ENCODE measurements around the gene ATAD3B. TPM values are rescaled to one million over a fixed set of nuclear protein-coding genes. Genes with fewer than 3 reads are reported as not detected.

Gene ATAD3B
- total and polyA plus RNA-seq, 10 of the 15 experiments (the other 5 are each of a cell fraction or from before 2014, with no cell fraction given), result 0.03 to 38.8 (median 23.8) TPM

DNA sequence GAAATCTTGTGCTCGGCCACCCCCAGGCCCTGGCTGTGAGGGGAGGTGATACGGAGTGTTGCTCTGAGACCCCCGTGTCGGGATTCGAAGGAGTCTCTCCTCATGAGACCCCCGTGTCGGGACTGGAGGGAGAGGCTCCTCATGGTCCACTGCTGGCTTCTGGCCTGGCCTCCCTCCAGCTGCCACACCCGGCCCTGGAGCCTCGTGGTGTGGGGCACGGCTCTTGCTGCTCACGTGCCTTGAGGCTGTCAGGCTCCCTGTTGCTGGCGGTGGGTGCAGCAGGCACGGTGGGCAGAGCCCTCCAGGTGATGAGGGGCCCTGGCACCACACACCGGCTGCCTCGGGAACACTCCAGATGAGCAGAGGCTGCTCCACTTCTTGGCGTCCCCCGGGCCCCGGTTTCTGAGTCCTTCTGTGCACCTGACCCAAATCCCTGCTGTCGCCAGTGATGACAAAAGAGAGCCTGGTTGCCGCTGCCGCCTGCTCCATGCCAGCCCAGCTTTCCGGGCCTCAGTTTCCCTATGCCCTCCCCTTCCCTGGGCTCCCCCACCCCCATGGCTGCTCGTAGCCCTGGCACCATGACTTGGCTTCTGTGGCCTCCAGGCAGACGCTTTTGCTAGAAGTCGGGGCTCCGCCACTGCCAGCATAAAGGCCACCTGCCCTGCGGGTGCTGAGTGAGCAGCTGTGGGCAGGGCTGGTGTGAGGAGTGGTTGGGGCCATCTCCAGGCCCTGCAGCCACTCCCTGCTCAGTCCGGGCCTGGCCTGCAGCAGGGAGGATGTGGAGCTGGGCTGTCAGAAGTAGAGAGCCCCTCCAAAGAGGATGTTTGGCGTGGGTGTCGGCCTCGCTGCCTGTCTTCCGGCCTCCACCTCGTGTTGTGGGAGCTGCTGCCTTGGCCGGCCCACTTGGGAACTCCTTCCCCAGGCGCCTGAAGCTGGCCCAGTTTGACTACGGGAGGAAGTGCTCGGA is 57.0 kb downstream of the ATAD3B start:
- ATAC-seq (no peak), FAIRE-seq (no peak), DNase-seq (ENCODE audit: low read depth, low spot score) (no peak)
- in situ Hi-C loops (cut with MboI) (no loop called here), intact Hi-C loops (cut with micrococcal nuclease; ENCODE audit: unreplicated experiment) (no loop called here)
- no peak overlapping the region for H3K4me3 ChIP-seq
- RAD21 ChIA-PET (ENCODE audit: unreplicated experiment), result no interaction called here
- CTCF ChIA-PET, result no interaction called here
- no peak overlapping the region for H3K9ac ChIP-seq (ENCODE audit: control insufficient read depth, insufficient read depth, low read length)
- SMC1A ChIA-PET (ENCODE audit: uncharacterized antibody, unreplicated experiment), result no interaction called here
- no TSS peak for BruUV-seq (replicated peaks)
- POLR2A ChIA-PET, result interaction anchor here (0.7 kb wide), 1 partner anchor 264 kb away, joined by 8 read pairs; no protein-coding TSS in a partner anchor
- no peaks in the 10 kb centered on the region for H3K4me1 ChIP-seq (ENCODE audit: control insufficient read depth, insufficient read depth, low read length)
- H3K27ac ChIP-seq (ENCODE audit: control insufficient read depth, insufficient read depth), result no peak overlapping the region
- WGBS (ENCODE audit: insufficient coverage, insufficient replicate concordance, low lambda C conversion rate, missing lambda C conversion rate), result 94% methylated on average over 34 of the region's 37 CpGs
- H3K27me3 ChIP-seq (replicated peaks in 1 of 2; ENCODE audit: control insufficient read depth in 2 of 2, insufficient read depth in 2 of 2, low read length in 1 of 2), result no peaks in the 10 kb centered on the region
- H3K9me3 ChIP-seq (replicated peaks; ENCODE audit: control insufficient read depth, insufficient read depth, low read length), result no peaks in the 10 kb centered on the region; the same call in 1 of the 3 replicates
- H2AFZ ChIP-seq (ENCODE audit: control insufficient read depth, low read depth, low read length), result no peak overlapping the region
- H3K79me2 ChIP-seq (ENCODE audit: control insufficient read depth, insufficient read depth, low read length), result no peaks in the 10 kb centered on the region
- H3K4me2 ChIP-seq (ENCODE audit: control insufficient read depth, insufficient read depth), result no peak overlapping the region
- peaks cover 11 to 17% of the 10 kb centered on the region in 2 experiments for H3K36me3 ChIP-seq (ENCODE audit: control insufficient read depth in 2 of 2, insufficient read depth in 2 of 2, low read length in 1 of 2)
- no peaks in the 10 kb centered on the region for H4K20me1 ChIP-seq (ENCODE audit: control insufficient read depth, insufficient read depth)
- TF ChIP-seq, protein P1, sequence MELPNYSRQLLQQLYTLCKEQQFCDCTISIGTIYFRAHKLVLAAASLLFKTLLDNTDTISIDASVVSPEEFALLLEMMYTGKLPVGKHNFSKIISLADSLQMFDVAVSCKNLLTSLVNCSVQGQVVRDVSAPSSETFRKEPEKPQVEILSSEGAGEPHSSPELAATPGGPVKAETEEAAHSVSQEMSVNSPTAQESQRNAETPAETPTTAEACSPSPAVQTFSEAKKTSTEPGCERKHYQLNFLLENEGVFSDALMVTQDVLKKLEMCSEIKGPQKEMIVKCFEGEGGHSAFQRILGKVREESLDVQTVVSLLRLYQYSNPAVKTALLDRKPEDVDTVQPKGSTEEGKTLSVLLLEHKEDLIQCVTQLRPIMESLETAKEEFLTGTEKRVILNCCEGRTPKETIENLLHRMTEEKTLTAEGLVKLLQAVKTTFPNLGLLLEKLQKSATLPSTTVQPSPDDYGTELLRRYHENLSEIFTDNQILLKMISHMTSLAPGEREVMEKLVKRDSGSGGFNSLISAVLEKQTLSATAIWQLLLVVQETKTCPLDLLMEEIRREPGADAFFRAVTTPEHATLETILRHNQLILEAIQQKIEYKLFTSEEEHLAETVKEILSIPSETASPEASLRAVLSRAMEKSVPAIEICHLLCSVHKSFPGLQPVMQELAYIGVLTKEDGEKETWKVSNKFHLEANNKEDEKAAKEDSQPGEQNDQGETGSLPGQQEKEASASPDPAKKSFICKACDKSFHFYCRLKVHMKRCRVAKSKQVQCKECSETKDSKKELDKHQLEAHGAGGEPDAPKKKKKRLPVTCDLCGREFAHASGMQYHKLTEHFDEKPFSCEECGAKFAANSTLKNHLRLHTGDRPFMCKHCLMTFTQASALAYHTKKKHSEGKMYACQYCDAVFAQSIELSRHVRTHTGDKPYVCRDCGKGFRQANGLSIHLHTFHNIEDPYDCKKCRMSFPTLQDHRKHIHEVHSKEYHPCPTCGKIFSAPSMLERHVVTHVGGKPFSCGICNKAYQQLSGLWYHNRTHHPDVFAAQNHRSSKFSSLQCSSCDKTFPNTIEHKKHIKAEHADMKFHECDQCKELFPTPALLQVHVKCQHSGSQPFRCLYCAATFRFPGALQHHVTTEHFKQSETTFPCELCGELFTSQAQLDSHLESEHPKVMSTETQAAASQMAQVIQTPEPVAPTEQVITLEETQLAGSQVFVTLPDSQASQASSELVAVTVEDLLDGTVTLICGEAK (IDR thresholded peaks at IDR 0.05; ENCODE audit: borderline replicate concordance), result no peak
- no peak for TF ChIP-seq NFYA (IDR thresholded peaks at IDR 0.05; ENCODE audit: borderline replicate concordance, low read depth, low read length)
- TF ChIP-seq, protein P2, sequence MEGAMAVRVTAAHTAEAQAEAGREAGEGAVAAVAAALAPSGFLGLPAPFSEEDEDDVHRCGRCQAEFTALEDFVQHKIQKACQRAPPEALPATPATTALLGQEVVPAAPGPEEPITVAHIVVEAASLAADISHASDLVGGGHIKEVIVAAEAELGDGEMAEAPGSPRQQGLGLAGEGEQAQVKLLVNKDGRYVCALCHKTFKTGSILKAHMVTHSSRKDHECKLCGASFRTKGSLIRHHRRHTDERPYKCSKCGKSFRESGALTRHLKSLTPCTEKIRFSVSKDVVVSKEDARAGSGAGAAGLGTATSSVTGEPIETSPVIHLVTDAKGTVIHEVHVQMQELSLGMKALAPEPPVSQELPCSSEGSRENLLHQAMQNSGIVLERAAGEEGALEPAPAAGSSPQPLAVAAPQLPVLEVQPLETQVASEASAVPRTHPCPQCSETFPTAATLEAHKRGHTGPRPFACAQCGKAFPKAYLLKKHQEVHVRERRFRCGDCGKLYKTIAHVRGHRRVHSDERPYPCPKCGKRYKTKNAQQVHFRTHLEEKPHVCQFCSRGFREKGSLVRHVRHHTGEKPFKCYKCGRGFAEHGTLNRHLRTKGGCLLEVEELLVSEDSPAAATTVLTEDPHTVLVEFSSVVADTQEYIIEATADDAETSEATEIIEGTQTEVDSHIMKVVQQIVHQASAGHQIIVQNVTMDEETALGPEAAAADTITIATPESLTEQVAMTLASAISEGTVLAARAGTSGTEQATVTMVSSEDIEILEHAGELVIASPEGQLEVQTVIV (IDR thresholded peaks at IDR 0.05; ENCODE audit: borderline replicate concordance, partially characterized antibody), result no peak
- no peak for TF ChIP-seq ESRRA (IDR thresholded peaks at IDR 0.05; ENCODE audit: low read length)
- TF ChIP-seq STAT3 (IDR thresholded peaks at IDR 0.05; ENCODE audit: low read depth, low read length), result no peak
- TF ChIP-seq, protein P3, sequence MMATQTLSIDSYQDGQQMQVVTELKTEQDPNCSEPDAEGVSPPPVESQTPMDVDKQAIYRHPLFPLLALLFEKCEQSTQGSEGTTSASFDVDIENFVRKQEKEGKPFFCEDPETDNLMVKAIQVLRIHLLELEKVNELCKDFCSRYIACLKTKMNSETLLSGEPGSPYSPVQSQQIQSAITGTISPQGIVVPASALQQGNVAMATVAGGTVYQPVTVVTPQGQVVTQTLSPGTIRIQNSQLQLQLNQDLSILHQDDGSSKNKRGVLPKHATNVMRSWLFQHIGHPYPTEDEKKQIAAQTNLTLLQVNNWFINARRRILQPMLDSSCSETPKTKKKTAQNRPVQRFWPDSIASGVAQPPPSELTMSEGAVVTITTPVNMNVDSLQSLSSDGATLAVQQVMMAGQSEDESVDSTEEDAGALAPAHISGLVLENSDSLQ (IDR thresholded peaks at IDR 0.05), result no peak
- TF ChIP-seq, protein P4, sequence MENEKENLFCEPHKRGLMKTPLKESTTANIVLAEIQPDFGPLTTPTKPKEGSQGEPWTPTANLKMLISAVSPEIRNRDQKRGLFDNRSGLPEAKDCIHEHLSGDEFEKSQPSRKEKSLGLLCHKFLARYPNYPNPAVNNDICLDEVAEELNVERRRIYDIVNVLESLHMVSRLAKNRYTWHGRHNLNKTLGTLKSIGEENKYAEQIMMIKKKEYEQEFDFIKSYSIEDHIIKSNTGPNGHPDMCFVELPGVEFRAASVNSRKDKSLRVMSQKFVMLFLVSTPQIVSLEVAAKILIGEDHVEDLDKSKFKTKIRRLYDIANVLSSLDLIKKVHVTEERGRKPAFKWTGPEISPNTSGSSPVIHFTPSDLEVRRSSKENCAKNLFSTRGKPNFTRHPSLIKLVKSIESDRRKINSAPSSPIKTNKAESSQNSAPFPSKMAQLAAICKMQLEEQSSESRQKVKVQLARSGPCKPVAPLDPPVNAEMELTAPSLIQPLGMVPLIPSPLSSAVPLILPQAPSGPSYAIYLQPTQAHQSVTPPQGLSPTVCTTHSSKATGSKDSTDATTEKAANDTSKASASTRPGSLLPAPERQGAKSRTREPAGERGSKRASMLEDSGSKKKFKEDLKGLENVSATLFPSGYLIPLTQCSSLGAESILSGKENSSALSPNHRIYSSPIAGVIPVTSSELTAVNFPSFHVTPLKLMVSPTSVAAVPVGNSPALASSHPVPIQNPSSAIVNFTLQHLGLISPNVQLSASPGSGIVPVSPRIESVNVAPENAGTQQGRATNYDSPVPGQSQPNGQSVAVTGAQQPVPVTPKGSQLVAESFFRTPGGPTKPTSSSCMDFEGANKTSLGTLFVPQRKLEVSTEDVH (IDR thresholded peaks at IDR 0.05; ENCODE audit: low read depth, partially characterized antibody), result no peak
- TF ChIP-seq, protein P5, sequence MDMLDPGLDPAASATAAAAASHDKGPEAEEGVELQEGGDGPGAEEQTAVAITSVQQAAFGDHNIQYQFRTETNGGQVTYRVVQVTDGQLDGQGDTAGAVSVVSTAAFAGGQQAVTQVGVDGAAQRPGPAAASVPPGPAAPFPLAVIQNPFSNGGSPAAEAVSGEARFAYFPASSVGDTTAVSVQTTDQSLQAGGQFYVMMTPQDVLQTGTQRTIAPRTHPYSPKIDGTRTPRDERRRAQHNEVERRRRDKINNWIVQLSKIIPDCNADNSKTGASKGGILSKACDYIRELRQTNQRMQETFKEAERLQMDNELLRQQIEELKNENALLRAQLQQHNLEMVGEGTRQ (IDR thresholded peaks at IDR 0.05; ENCODE audit: borderline replicate concordance, low read depth, low read length), result no peak
- no peak for TF ChIP-seq SREBF2 (IDR thresholded peaks at IDR 0.05; ENCODE audit: low read length)
